ENCODE results near the gene PPP2R2D.

PPP2R2D gene

DNA sequence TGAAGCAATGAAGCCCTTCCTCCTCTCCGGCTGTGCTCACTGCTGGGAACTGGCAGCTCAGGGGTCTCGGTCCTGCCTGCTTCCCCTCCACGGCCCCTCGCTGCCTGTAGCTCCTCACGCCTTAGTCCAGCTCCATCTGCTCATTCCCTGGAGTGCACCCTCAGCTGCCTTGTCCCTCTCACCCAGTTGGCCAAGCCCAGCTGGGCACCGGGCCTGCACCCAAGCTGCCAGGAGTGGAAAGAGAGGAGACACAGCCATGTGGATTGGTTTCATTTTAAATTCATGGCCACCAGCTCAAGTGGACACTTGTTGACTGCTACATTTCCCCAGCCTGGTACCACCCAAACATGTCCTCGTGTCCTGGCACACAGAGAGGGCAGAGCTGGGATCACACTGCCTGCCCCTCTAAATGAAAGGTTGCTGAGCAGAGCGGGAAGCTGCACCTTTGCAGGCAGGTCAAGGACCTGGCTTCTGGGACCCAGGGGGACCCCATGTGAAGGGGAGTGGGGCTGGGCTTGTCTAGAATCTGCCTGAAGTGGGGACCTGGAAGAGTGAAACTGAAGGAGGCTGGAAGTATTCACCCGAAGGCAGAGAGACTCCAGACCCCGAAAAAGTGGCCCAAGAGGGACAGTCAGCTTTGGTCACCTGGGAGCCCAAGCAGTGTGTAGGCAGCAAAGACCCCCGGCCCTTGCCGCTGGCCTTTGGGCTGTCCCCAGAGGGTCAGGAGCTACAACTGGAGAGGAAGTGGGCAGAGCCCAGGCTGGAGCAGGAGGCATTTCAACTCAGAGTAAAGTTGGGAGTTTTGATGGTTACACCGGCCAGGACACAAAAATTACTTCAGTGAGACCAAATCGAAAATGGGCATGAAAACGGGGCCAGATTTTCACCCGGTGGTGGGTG, 95.9 kb downstream of the PPP2R2D start:
- Histone ChIP-seq H3K18ac (ENCODE audit: low read length) (peak overlapping the region; percentile 98), H3K79me2 (ENCODE audit: control insufficient read depth, insufficient read depth, low read length) (no peaks in the 10 kb centered on the region), H2BK5ac (ENCODE audit: low read length) (peak overlapping the region; percentile 92), H3K4me2 (ENCODE audit: low read length) (no peak overlapping the region), H3K36me3 (ENCODE audit: control insufficient read depth, insufficient read depth, low read length) (no peaks in the 10 kb centered on the region), H2BK120ac (ENCODE audit: low read depth, low read length) (peak overlapping the region; percentile 30), H3K27me3 (ENCODE audit: insufficient read depth, low read length, poor library complexity) (no peaks in the 10 kb centered on the region), H3K4me3 (ENCODE audit: low read length) (no peak overlapping the region), H3K4me1 (ENCODE audit: control insufficient read depth, low read depth, low read length) (peaks cover 21% of the 10 kb centered on the region), H3K9ac (ENCODE audit: low read length) (peak overlapping the region; percentile 18), H2BK15ac (replicated peaks; ENCODE audit: low read depth) (no peak overlapping the region), H2AK5ac (ENCODE audit: low read length) (peak overlapping the region; percentile 87), H3K23ac (ENCODE audit: low read length) (no peak overlapping the region), H3K4ac (ENCODE audit: low read depth, low read length) (peak overlapping the region; percentile 99), H3K56ac (ENCODE audit: low read length) (peak overlapping the region; percentile 80), H4K8ac (ENCODE audit: low read depth, low read length) (no peak overlapping the region), H3K79me1 (ENCODE audit: low read length) (no peaks in the 10 kb centered on the region), H4K5ac (ENCODE audit: low read length) (no peak overlapping the region), H3K27ac (ENCODE audit: low read depth, low read length) (peak overlapping the region; percentile 91)
- no peak for DNase-seq
- no CpG with 5 or more reads among the region's 16 CpGs for WGBS (ENCODE audit: extremely low coverage, insufficient coverage, low lambda C conversion rate)

DNA sequence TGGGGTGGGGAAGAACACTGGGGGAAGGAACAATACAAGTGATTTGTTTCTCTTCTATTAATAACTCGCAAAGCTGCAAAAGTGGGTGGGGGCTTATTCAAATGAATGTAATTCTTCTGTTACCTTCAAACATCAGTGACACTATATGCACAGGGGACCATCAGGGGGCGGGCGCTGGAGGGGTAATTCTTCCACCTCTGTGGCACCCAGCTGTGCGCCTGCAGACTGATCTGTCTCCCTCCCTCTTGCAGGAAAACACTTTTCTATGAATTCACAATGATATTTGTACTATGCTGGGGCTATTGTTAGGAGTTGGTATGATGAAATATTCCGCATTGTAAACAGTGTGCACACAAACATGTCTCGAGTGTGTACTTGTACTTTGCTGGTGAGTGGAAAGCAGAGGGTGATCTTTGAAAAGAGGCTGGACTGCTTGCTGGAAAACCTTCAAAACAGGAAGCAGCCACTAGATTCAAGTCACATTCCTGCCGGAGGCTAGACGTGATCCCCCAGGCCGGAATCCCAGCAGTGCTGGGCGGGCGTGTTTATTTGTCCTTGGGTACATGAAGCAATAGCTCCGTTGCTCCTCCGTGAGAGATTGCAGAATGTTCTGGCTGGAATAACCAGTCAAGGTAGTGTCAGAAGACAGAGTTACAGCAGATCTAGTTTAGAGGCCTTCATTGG, 96.7 kb downstream of the PPP2R2D start:
- Histone ChIP-seq H4K8ac (ENCODE audit: low read depth, low read length) (no peak overlapping the region), H3K27me3 (ENCODE audit: insufficient read depth, low read length, poor library complexity) (no peaks in the 10 kb centered on the region), H4K5ac (ENCODE audit: low read length) (peak overlapping the region; percentile 72), H3K4ac (ENCODE audit: low read depth, low read length) (no peak overlapping the region), H3K23ac (ENCODE audit: low read length) (no peak overlapping the region), H2BK5ac (ENCODE audit: low read length) (peak overlapping the region; percentile 93), H3K79me1 (ENCODE audit: low read length) (no peaks in the 10 kb centered on the region), H2BK15ac (replicated peaks; ENCODE audit: low read depth) (no peak overlapping the region), H2AK5ac (ENCODE audit: low read length) (no peak overlapping the region), H3K9ac (ENCODE audit: low read length) (peak overlapping the region; percentile 39), H3K4me2 (ENCODE audit: low read length) (no peak overlapping the region), H2BK120ac (ENCODE audit: low read depth, low read length) (peak overlapping the region; percentile 30), H3K27ac (ENCODE audit: low read depth, low read length) (peak overlapping the region; percentile 91), H3K79me2 (ENCODE audit: control insufficient read depth, insufficient read depth, low read length) (no peaks in the 10 kb centered on the region), H3K4me3 (ENCODE audit: low read length) (no peak overlapping the region), H3K4me1 (ENCODE audit: control insufficient read depth, low read depth, low read length) (peaks cover 26% of the 10 kb centered on the region), H3K18ac (ENCODE audit: low read length) (peak overlapping the region; percentile 98), H3K56ac (ENCODE audit: low read length) (peak overlapping the region; percentile 80), H3K36me3 (ENCODE audit: control insufficient read depth, insufficient read depth, low read length) (no peaks in the 10 kb centered on the region)
- peak; percentile 94 for DNase-seq
- WGBS (ENCODE audit: extremely low coverage, insufficient coverage, low lambda C conversion rate), result no CpG with 5 or more reads among the region's 13 CpGs

DNA sequence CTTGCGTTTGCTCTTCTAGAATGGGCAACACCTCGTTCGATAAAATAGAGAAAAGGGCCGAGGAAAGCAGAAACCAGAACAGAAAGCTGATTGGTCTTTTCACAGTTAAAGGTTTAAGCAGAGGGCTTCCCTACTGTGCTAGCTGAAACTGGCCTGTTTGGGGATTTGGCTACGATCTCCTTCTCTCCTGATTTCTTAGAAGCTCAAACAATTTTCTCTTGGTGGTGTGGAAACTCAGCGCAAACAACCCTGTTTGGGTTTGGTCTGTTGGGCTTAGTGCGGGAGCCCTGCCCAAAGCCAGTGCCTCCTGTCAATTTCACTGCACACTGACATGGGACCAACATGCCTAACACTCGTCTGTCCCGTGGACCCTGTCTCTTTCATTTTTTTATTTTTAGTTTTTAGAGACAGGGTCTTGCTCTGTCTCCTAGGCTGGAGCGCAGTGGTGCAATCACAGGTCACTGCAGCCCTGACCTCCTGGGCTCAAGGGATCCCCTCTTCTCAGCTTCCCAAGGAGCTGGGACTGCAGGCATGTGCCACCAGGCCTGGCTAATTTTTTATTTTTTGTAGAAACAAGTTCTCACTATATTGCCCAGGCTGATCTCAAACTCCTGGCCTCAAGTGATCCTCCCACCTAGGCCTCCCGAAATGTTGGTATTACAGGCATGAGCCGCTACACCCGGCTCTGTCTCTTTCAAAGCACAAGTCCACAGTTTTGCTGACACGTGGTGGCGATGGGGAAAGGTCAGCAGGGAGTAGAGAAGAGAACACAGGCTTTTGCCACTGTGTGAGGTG, 97.4 kb downstream of the PPP2R2D start:
- H3K4me2 ChIP-seq (ENCODE audit: low read length), result no peak overlapping the region
- no peak for DNase-seq
- no peaks in the 10 kb centered on the region for H3K27me3 ChIP-seq (ENCODE audit: insufficient read depth, low read length, poor library complexity)
- H3K27ac ChIP-seq (ENCODE audit: low read depth, low read length), result peak overlapping the region; percentile 91
- peak overlapping the region; percentile 98 for H3K18ac ChIP-seq (ENCODE audit: low read length)
- peak overlapping the region; percentile 72 for H3K23ac ChIP-seq (ENCODE audit: low read length)
- no peaks in the 10 kb centered on the region for H3K79me1 ChIP-seq (ENCODE audit: low read length)
- H2BK5ac ChIP-seq (ENCODE audit: low read length), result peak overlapping the region; percentile 93
- no peak overlapping the region for H3K4me3 ChIP-seq (ENCODE audit: low read length)
- H2BK120ac ChIP-seq (ENCODE audit: low read depth, low read length), result peak overlapping the region; percentile 30
- peak overlapping the region; percentile 57 for H2AK5ac ChIP-seq (ENCODE audit: low read length)
- H3K4ac ChIP-seq (ENCODE audit: low read depth, low read length), result peak overlapping the region; percentile 6
- no peaks in the 10 kb centered on the region for H3K79me2 ChIP-seq (ENCODE audit: control insufficient read depth, insufficient read depth, low read length)
- peaks cover 30% of the 10 kb centered on the region for H3K4me1 ChIP-seq (ENCODE audit: control insufficient read depth, low read depth, low read length)
- H3K9ac ChIP-seq (ENCODE audit: low read length), result peak overlapping the region; percentile 39
- peak overlapping the region; percentile 74 for H3K56ac ChIP-seq (ENCODE audit: low read length)
- no peak overlapping the region for H4K8ac ChIP-seq (ENCODE audit: low read depth, low read length)
- H4K5ac ChIP-seq (ENCODE audit: low read length), result peak overlapping the region; percentile 72
- no peak overlapping the region for H2BK15ac ChIP-seq (replicated peaks; ENCODE audit: low read depth)
- no CpG with 5 or more reads among the region's 15 CpGs for WGBS (ENCODE audit: extremely low coverage, insufficient coverage, low lambda C conversion rate)
- H3K36me3 ChIP-seq (ENCODE audit: control insufficient read depth, insufficient read depth, low read length), result no peaks in the 10 kb centered on the region

DNA sequence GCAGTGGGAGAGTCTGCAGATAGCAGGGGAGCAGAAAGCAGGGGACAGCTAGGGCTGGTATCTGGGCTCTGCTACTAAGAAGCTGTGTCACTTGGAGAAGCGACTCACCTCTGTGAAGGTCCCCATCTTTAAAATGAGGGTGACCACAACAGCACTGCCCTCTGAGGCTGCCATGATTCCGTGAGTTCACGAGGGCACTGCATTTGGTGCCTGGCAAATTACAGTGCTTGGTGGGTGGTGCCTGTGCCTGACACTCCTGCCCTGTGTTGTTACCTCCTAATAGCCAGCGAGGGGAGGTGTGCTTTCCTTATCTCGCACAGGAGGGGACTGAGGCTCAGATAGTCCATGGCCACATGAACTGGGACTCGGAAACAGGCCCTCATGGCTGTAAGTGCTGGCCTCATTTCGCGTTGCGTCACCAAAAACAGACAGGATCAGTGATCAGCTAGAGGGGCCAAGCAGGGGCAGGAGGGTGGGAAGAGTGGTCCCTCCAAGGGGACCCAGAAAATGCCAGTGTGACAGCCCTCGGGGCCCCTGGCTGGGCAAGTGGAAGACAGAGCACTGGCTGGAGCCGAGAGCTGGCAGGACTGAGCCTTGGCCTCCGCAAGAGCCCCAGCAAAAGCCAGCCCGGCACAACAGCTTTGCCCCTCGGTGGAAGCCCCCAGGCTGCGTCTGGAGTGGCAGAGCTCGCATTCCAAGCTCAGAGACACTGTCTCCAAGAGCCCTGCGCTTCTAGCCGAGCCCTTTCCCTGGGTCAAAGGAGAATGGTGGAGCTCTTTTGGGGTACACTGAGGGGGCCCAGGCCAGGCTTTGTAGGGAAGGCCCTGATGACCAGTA, 98.3 kb downstream of the PPP2R2D start:
- Histone ChIP-seq H2BK5ac (ENCODE audit: low read length) (peak overlapping the region; percentile 93), H3K36me3 (ENCODE audit: control insufficient read depth, insufficient read depth, low read length) (no peaks in the 10 kb centered on the region), H2BK15ac (replicated peaks; ENCODE audit: low read depth) (peak overlapping the region; percentile 46), H3K4me3 (ENCODE audit: low read length) (no peak overlapping the region), H3K27me3 (ENCODE audit: insufficient read depth, low read length, poor library complexity) (no peaks in the 10 kb centered on the region), H3K79me2 (ENCODE audit: control insufficient read depth, insufficient read depth, low read length) (no peaks in the 10 kb centered on the region), H2BK120ac (ENCODE audit: low read depth, low read length) (peak overlapping the region; percentile 33), H4K5ac (ENCODE audit: low read length) (no peak overlapping the region), H3K56ac (ENCODE audit: low read length) (peak overlapping the region; percentile 74), H3K23ac (ENCODE audit: low read length) (no peak overlapping the region), H4K8ac (ENCODE audit: low read depth, low read length) (peak overlapping the region; percentile 58), H3K79me1 (ENCODE audit: low read length) (no peaks in the 10 kb centered on the region), H3K4me1 (ENCODE audit: control insufficient read depth, low read depth, low read length) (peaks cover 36% of the 10 kb centered on the region), H3K27ac (ENCODE audit: low read depth, low read length) (peak overlapping the region; percentile 91), H3K4me2 (ENCODE audit: low read length) (no peak overlapping the region), H3K9ac (ENCODE audit: low read length) (peak overlapping the region; percentile 38), H3K4ac (ENCODE audit: low read depth, low read length) (peak overlapping the region; percentile 91), H2AK5ac (ENCODE audit: low read length) (peak overlapping the region; percentile 53), H3K18ac (ENCODE audit: low read length) (peak overlapping the region; percentile 98)
- DNase-seq, result peak; percentile 90
- WGBS (ENCODE audit: extremely low coverage, insufficient coverage, low lambda C conversion rate), result no CpG with 5 or more reads among the region's 18 CpGs

All from mesendoderm (in vitro differentiated cells).